B cell (primary cell): ENCODE results near the gene EPB41L4A. TPM values are rescaled to one million over a fixed set of nuclear protein-coding genes. Genes with fewer than 3 reads are reported as not detected.

Experiments used
- ATAC-seq: fragments of 200-7000 bp; cut with Tn5 transposase; one replicate; pipeline ENCODE4 v1.10.0; 2021; ENCODE audit warnings: low read depth, mild to moderate bottlenecking, moderate number of reproducible peaks, moderate library complexity
- CTCF ChIA-PET: fragments of 350-600 bp; sonication (Branson Sonifier 250); formaldehyde crosslinking; loops from one replicate; lab custom pipeline; 2021; ENCODE audit warnings: antibody characterized with exemption, inconsistent platforms; lab: Charles Lee
- POLR2A ChIA-PET: fragments of 350-600 bp; sonication (Branson Sonifier 250); formaldehyde crosslinking; loops from one replicate; lab custom pipeline; 2021; ENCODE audit warnings: antibody characterized with exemption; lab: Charles Lee
- DNase-seq: peaks from one replicate; pipeline ENCODE4 v3.0.0; 2013
- H2AFZ ChIP-seq: 2 replicates; pipeline ENCODE4 v1.6.1; 2012; ENCODE audit warnings: mild to moderate bottlenecking, low read depth, low read length; ENCODE audit not compliant: insufficient read depth, poor library complexity, severe bottlenecking
- H3K27ac ChIP-seq, 2 donors: 1 replicate in 1 of 2; 2 replicates in 1 of 2; pipeline ENCODE4 v1.5.1; 2012 to 2013; ENCODE audit warnings: low read length in 2 of 2, mild to moderate bottlenecking in 2 of 2, moderate library complexity in 1 of 2
- H3K27me3 ChIP-seq, 4 experiments: fragments of 200-600 bp in 1 of 4; sonication (generic) in 1 of 4; replicated peaks in 1 of 4; 1 replicate in 2 of 4; 2 replicates in 2 of 4; pipeline versions ENCODE4 v1.6.1 to v1.7.0; 2013 to 2016; ENCODE audit warnings: low read length in 3 of 4, mild to moderate bottlenecking in 2 of 4, mixed read lengths in 1 of 4, moderate library complexity in 1 of 4; ENCODE audit not compliant: insufficient read depth in 4 of 4, control insufficient read depth in 3 of 4; ENCODE audit errors: control extremely low read depth in 1 of 4
- H3K36me3 ChIP-seq, 2 experiments: replicated peaks in 1 of 2; 1 replicate in 1 of 2; 2 replicates in 1 of 2; pipeline versions ENCODE4 v1.6.1 to v1.7.1; 2013; ENCODE audit warnings: low read length in 1 of 2; ENCODE audit not compliant: insufficient read depth in 2 of 2, control insufficient read depth in 1 of 2; ENCODE audit errors: control extremely low read depth in 1 of 2, extremely low read depth in 1 of 2
- H3K4me1 ChIP-seq, 2 donors: fragments of 200-600 bp in 1 of 2; sonication (generic) in 1 of 2; 1 replicate in 1 of 2; 2 replicates in 1 of 2; pipeline versions ENCODE4 v1.5.1 to v1.6.1; 2013 to 2017; ENCODE audit warnings: low read length in 2 of 2; ENCODE audit not compliant: control insufficient read depth in 2 of 2, insufficient read depth in 2 of 2
- H3K4me2 ChIP-seq: replicated peaks from 2 replicates; pipeline ENCODE3; 2012; ENCODE audit warnings: mild to moderate bottlenecking, low read depth, low read length; ENCODE audit not compliant: poor library complexity, severe bottlenecking
- H3K4me3 ChIP-seq, 5 experiments: fragments of 200-600 bp in 1 of 5; sonication (generic) in 1 of 5; 1 replicate in 3 of 5; 2 replicates in 2 of 5; pipeline versions ENCODE4 v1.5.1 to v1.7.0; 2011 to 2016; ENCODE audit warnings: low read length in 4 of 5, mild to moderate bottlenecking in 4 of 5, low read depth in 2 of 5, control low read depth in 1 of 5, moderate library complexity in 1 of 5; ENCODE audit not compliant: insufficient read depth in 1 of 5; ENCODE audit errors: control extremely low read depth in 1 of 5, extremely low read depth in 1 of 5
- H3K79me2 ChIP-seq: fragments of 200-600 bp; sonication (generic); one replicate; pipeline ENCODE4 v1.6.0; 2016; ENCODE audit warnings: low read length; ENCODE audit not compliant: control insufficient read depth, insufficient read depth
- H3K9ac ChIP-seq: fragments of 200-600 bp; sonication (generic); 2 replicates; pipeline ENCODE4 v1.6.1; 2017; ENCODE audit warnings: mild to moderate bottlenecking, low read length, moderate library complexity
- H3K9me3 ChIP-seq, 3 donors: one replicate each; pipeline versions ENCODE4 v1.6.1 to v1.7.1; 2013; ENCODE audit warnings: low read length in 2 of 3; ENCODE audit not compliant: control insufficient read depth in 2 of 3, insufficient read depth in 1 of 3; ENCODE audit errors: control extremely low read depth in 1 of 3
- H4K20me1 ChIP-seq: 2 replicates; pipeline ENCODE4 v1.6.0; 2012; ENCODE audit warnings: mild to moderate bottlenecking, low read length; ENCODE audit not compliant: insufficient read depth, control insufficient read depth, poor library complexity, severe bottlenecking
- H3K27ac Mint-ChIP-seq: one replicate; pipeline ENCODE4 v1.8.0; 2021; ENCODE audit warnings: mixed read lengths
- H3K27me3 Mint-ChIP-seq: one replicate; pipeline ENCODE4 v1.8.0; 2021; ENCODE audit warnings: mixed read lengths
- H3K4me1 Mint-ChIP-seq: one replicate; pipeline ENCODE4 v1.8.0; 2021; ENCODE audit warnings: mixed read lengths
- H3K4me3 Mint-ChIP-seq: one replicate; pipeline ENCODE4 v1.8.0; 2021; ENCODE audit warnings: mixed read lengths
- H3K9me3 Mint-ChIP-seq: one replicate; pipeline ENCODE4 v1.8.0; 2022; ENCODE audit warnings: mixed read lengths; ENCODE audit not compliant: insufficient read depth
- EZH2 ChIP-seq: IDR thresholded peaks from 2 replicates; pipeline ENCODE4 v1.6.1; 2012; ENCODE audit warnings: borderline replicate concordance, low read depth, mild to moderate bottlenecking, moderate library complexity, low read length; ENCODE audit not compliant: insufficient read depth, poor library complexity, severe bottlenecking
- WGBS: methylation state at CpG from one replicate; pipeline ENCODE4 v1.1.5; 2013; ENCODE audit warnings: missing lambda C conversion rate; ENCODE audit not compliant: insufficient coverage; 5-methylcytosine and 5-hydroxymethylcytosine counted together
- intact Hi-C: fragments of 100-400 bp; cut with micrococcal nuclease; formaldehyde crosslinking; loops from one replicate; pipeline ENCODE4 v1.10.0; 2022
- polyA plus RNA-seq: library from polyadenylated mRNA; depleted of rRNA; stranded (reverse); fragments of >200 nt; gene quantifications from 2 replicates; pipeline ENCODE4 v1.2.3, GENCODE V29; 2012
- total RNA-seq, 2 donors: library from RNA; stranded (reverse); fragments of 120-200 nt in 1 of 2; gene quantifications; 1 replicate in 1 of 2; 2 replicates in 1 of 2; pipeline versions ENCODE4 v1.2.3 to v1.2.4, GENCODE V29; 2013 to 2022
- TF ChIP-seq, protein P1 (sequence below): fragments of 200-600 bp; IDR thresholded peaks from one replicate; pipeline ENCODE4 v1.8.0; 2022; ENCODE audit warnings: antibody characterized with exemption, mild to moderate bottlenecking

Gene EPB41L4A
- total and polyA plus RNA-seq, 2 donors (not counting 1 experiment from before 2014, with no cell fraction given), result 1.8 to 12.9 TPM

DNA sequence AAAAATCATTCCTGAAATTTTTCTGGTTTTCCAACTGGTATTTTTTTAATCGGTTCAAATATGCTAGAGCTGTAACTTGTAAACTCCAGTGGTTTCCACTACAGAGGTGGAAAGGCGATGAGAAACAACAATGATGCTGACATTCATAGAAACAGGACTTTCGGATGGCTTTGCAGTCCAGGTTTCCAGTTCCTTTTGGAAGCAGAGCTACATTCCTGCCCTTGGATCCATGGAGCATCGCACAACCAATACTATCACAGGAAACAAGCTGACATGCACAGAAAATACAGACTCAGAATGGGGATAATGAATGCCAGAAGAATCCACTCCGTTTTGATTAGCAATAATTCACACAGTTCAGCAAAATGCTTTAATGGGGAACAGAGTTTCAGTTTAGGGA is 140.0 kb downstream of the EPB41L4A start:
- Mint-ChIP-seq H3K4me3 (no peak overlapping the region), H3K27me3 (no peaks in the 10 kb centered on the region), H3K27ac (no peak overlapping the region), H3K4me1 (no peaks in the 10 kb centered on the region), H3K9me3 (no peaks in the 10 kb centered on the region)
- no peak overlapping the region for H3K4me2 ChIP-seq
- ATAC-seq (no peak), DNase-seq (no peak)
- H3K4me3 ChIP-seq, result no peak overlapping the region
- TF ChIP-seq, protein P1, sequence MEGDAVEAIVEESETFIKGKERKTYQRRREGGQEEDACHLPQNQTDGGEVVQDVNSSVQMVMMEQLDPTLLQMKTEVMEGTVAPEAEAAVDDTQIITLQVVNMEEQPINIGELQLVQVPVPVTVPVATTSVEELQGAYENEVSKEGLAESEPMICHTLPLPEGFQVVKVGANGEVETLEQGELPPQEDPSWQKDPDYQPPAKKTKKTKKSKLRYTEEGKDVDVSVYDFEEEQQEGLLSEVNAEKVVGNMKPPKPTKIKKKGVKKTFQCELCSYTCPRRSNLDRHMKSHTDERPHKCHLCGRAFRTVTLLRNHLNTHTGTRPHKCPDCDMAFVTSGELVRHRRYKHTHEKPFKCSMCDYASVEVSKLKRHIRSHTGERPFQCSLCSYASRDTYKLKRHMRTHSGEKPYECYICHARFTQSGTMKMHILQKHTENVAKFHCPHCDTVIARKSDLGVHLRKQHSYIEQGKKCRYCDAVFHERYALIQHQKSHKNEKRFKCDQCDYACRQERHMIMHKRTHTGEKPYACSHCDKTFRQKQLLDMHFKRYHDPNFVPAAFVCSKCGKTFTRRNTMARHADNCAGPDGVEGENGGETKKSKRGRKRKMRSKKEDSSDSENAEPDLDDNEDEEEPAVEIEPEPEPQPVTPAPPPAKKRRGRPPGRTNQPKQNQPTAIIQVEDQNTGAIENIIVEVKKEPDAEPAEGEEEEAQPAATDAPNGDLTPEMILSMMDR, result no peak
- TF ChIP-seq EZH2, result no peak
- ChIA-PET CTCF (interaction anchor here (0.7 kb wide), 2 partner anchors 27 to 1154 kb away, joined by 4 to 5 read pairs; no protein-coding TSS in a partner anchor), POLR2A (no interaction called here)
- H2AFZ ChIP-seq, result no peak overlapping the region
- no peaks in the 10 kb centered on the region for H3K4me1 ChIP-seq
- intact Hi-C loops, result no loop called here
- no peaks in the 10 kb centered on the region for H3K36me3 ChIP-seq
- no peaks in the 10 kb centered on the region for H3K9me3 ChIP-seq
- H3K27ac ChIP-seq, result no peak overlapping the region
- no peaks in the 10 kb centered on the region for H4K20me1 ChIP-seq
- no peaks in the 10 kb centered on the region for H3K27me3 ChIP-seq
- H3K9ac ChIP-seq, result no peak overlapping the region
- H3K79me2 ChIP-seq, result no peaks in the 10 kb centered on the region
- WGBS, result 90% methylated on average over 2 of the region's 5 CpGs

GRCh38 chr5:112276991-112277390 is 142.1 kb downstream of the EPB41L4A start:
- Histone ChIP-seq H4K20me1 (no peaks in the 10 kb centered on the region), H3K4me3 (no peak overlapping the region), H3K27me3 (no peaks in the 10 kb centered on the region), H3K4me1 (no peaks in the 10 kb centered on the region), H3K9me3 (no peaks in the 10 kb centered on the region), H3K36me3 (no peaks in the 10 kb centered on the region), H2AFZ (no peak overlapping the region), H3K4me2 (no peak overlapping the region), H3K9ac (no peak overlapping the region), H3K27ac (no peak overlapping the region), H3K79me2 (no peaks in the 10 kb centered on the region)
- H3K4me3 Mint-ChIP-seq, result no peak overlapping the region
- H3K27me3 Mint-ChIP-seq, result no peaks in the 10 kb centered on the region
- no peak for ATAC-seq
- H3K9me3 Mint-ChIP-seq, result no peaks in the 10 kb centered on the region
- H3K4me1 Mint-ChIP-seq, result no peaks in the 10 kb centered on the region
- no peak for DNase-seq
- TF ChIP-seq, protein P1, result no peak
- TF ChIP-seq EZH2, result no peak
- WGBS, result no CpG with 5 or more reads among the region's 4 CpGs
- intact Hi-C loops, result no loop called here
- CTCF ChIA-PET, result interaction anchor here (1.0 kb wide), 1 partner anchor 37 kb away, joined by 3 read pairs; no protein-coding TSS in a partner anchor
- no peak overlapping the region for H3K27ac Mint-ChIP-seq
- POLR2A ChIA-PET, result no interaction called here
